A673 (cell line): ENCODE measurements around the gene TANC2.

Experiments
- EZH2 ChIP-seq: fragments of 200-600 bp; sonication (generic); IDR thresholded peaks from 2 replicates; pipeline ENCODE4 v1.6.1; 2017; ENCODE audit warnings: borderline replicate concordance, low read depth, mild to moderate bottlenecking, mixed read lengths, antibody characterized with exemption, low read length; ENCODE audit not compliant: poor library complexity, severe bottlenecking
- TF ChIP-seq, protein P1 (sequence below): fragments of 300-800, 200-600 bp; sonication (generic); conservative IDR thresholded peaks from 2 replicates; pipeline ENCODE4 v1.5.1; 2017; ENCODE audit warnings: low read depth, mild to moderate bottlenecking, antibody characterized with exemption, low read length, moderate library complexity, mixed read lengths

DNA sequence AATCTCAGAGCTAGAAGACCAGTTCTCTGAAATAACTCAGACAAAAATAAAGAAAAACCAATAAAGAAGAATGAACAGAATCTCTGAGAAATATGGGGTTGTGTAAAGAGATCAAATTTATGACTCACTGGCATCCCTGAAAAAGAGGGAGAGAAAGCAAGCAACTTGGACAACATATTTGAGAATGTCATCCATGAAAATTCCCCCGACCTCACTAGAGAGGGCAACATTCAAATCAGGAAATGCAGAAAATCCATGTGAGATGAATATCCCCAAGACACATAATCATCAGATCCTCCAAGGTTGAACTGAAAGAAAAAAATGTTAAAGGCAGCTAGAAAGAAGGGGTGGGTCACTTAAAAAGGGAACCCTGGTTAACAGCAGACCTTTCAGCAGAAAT lies 32.1 kb downstream of the TANC2 start:
- TF ChIP-seq, protein P1, sequence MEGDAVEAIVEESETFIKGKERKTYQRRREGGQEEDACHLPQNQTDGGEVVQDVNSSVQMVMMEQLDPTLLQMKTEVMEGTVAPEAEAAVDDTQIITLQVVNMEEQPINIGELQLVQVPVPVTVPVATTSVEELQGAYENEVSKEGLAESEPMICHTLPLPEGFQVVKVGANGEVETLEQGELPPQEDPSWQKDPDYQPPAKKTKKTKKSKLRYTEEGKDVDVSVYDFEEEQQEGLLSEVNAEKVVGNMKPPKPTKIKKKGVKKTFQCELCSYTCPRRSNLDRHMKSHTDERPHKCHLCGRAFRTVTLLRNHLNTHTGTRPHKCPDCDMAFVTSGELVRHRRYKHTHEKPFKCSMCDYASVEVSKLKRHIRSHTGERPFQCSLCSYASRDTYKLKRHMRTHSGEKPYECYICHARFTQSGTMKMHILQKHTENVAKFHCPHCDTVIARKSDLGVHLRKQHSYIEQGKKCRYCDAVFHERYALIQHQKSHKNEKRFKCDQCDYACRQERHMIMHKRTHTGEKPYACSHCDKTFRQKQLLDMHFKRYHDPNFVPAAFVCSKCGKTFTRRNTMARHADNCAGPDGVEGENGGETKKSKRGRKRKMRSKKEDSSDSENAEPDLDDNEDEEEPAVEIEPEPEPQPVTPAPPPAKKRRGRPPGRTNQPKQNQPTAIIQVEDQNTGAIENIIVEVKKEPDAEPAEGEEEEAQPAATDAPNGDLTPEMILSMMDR = no peak
- no peak for TF ChIP-seq EZH2
